ENCODE results near the gene DTL.

The DTL gene

GRCh38 chr1:212007178-212007577 is 28.4 kb upstream of the DTL start:
- no peak overlapping the region for H3K27ac ChIP-seq (ENCODE audit: insufficient read depth in 1 of 2, low read depth in 1 of 2, low read length in 2 of 2, poor library complexity in 1 of 2, severe bottlenecking in 2 of 2)
- no peak overlapping the region for H3K4me3 ChIP-seq (ENCODE audit: control insufficient read depth in 1 of 7, extremely low read depth in 1 of 7, insufficient read depth in 4 of 7, low read depth in 2 of 7, low read length in 6 of 7)
- no peaks in the 10 kb centered on the region for H3K27me3 ChIP-seq (replicated peaks in 2 of 5; ENCODE audit: control insufficient read depth in 4 of 5, insufficient read depth in 5 of 5, low read length in 4 of 5)
- peaks cover 0 to 4% (median 1%) of the 10 kb centered on the region in 4 experiments for H3K4me1 ChIP-seq (ENCODE audit: control extremely low read depth in 1 of 4, control insufficient read depth in 4 of 4, insufficient read depth in 4 of 4, low read length in 3 of 4)
- ChIA-PET CTCF (no interaction called here), POLR2A (no interaction called here)
- WGBS (ENCODE audit: insufficient coverage) = 100% methylated on average over 3 of the region's 4 CpGs
- H3K9me3 ChIP-seq (ENCODE audit: control extremely low read depth in 1 of 5, control insufficient read depth in 4 of 5, insufficient read depth in 2 of 5, low read depth in 1 of 5, low read length in 4 of 5) = no peaks in the 10 kb centered on the region
- H3K36me3 ChIP-seq (ENCODE audit: control insufficient read depth in 4 of 4, insufficient read depth in 4 of 4, low read length in 3 of 4) = peaks cover 13 to 58% (median 32%) of the 10 kb centered on the region in 4 experiments
- no peak for DNase-seq

DNA sequence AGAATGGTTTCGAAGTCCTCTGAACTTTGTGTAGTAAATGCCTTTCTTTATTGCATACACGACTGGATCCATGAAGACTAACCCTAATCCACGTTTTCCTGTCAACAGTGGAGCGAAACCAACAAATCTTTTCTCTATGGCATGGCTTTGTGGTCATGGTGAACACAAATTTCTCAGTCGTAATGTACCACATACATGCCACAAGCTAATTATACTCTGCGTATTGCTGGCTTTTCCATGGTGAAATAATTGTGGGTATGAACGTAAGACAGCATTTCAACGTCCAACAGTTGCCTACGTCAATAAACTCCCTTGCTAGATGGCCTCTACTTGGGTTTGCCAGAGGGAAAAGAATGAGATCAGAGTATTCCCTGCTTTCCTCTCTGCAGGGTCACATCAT is 27.7 kb upstream of the DTL start:
- WGBS (ENCODE audit: insufficient coverage) = 94% methylated on average over 6 of the region's 9 CpGs
- no peak for DNase-seq

GRCh38 chr1:212009561-212009960 is 26.0 kb upstream of the DTL start:
- H3K27ac ChIP-seq (ENCODE audit: insufficient read depth in 1 of 2, low read depth in 1 of 2, low read length in 2 of 2, poor library complexity in 1 of 2, severe bottlenecking in 2 of 2) = no peak overlapping the region
- no CpG with 5 or more reads among the region's 1 CpG for WGBS (ENCODE audit: insufficient coverage)
- H3K4me3 ChIP-seq (ENCODE audit: control insufficient read depth in 1 of 7, extremely low read depth in 1 of 7, insufficient read depth in 4 of 7, low read depth in 2 of 7, low read length in 6 of 7) = no peak overlapping the region
- ChIA-PET CTCF (interaction anchor here (0.9 to 2.1 kb wide), 9 partner anchors 9 to 1002 kb away, joined by 3 to 24 read pairs (median 3); partner anchors contain the start of genes DTL and INTS7), POLR2A (interaction anchor here (0.7 kb wide), 1 partner anchor 15 kb away, joined by 3 read pairs; no protein-coding TSS in a partner anchor)
- no peaks in the 10 kb centered on the region for H3K27me3 ChIP-seq (replicated peaks in 2 of 5; ENCODE audit: control insufficient read depth in 4 of 5, insufficient read depth in 5 of 5, low read length in 4 of 5)
- peaks cover 0 to 4% (median 1%) of the 10 kb centered on the region in 4 experiments for H3K4me1 ChIP-seq (ENCODE audit: control extremely low read depth in 1 of 4, control insufficient read depth in 4 of 4, insufficient read depth in 4 of 4, low read length in 3 of 4)
- peaks cover 10 to 46% (median 25%) of the 10 kb centered on the region in 4 experiments for H3K36me3 ChIP-seq (ENCODE audit: control insufficient read depth in 4 of 4, insufficient read depth in 4 of 4, low read length in 3 of 4)
- no peaks in the 10 kb centered on the region for H3K9me3 ChIP-seq (ENCODE audit: control extremely low read depth in 1 of 5, control insufficient read depth in 4 of 5, insufficient read depth in 2 of 5, low read depth in 1 of 5, low read length in 4 of 5)
- DNase-seq = peak in 2 of 3 donors; percentile 44 to 64

More for the DNA sequence above, 27.7 kb upstream of the DTL start:
- POLR2A ChIA-PET = no interaction called here
- peaks cover 0 to 4% (median 1%) of the 10 kb centered on the region in 4 experiments for H3K4me1 ChIP-seq (ENCODE audit: control extremely low read depth in 1 of 4, control insufficient read depth in 4 of 4, insufficient read depth in 4 of 4, low read length in 3 of 4)
- H3K9me3 ChIP-seq (ENCODE audit: control extremely low read depth in 1 of 5, control insufficient read depth in 4 of 5, insufficient read depth in 2 of 5, low read depth in 1 of 5, low read length in 4 of 5) = no peaks in the 10 kb centered on the region
- CTCF ChIA-PET = no interaction called here
- H3K27ac ChIP-seq (ENCODE audit: insufficient read depth in 1 of 2, low read depth in 1 of 2, low read length in 2 of 2, poor library complexity in 1 of 2, severe bottlenecking in 2 of 2) = no peak overlapping the region
- no peaks in the 10 kb centered on the region for H3K27me3 ChIP-seq (replicated peaks in 2 of 5; ENCODE audit: control insufficient read depth in 4 of 5, insufficient read depth in 5 of 5, low read length in 4 of 5)
- peaks cover 12 to 52% (median 29%) of the 10 kb centered on the region in 4 experiments for H3K36me3 ChIP-seq (ENCODE audit: control insufficient read depth in 4 of 4, insufficient read depth in 4 of 4, low read length in 3 of 4)
- H3K4me3 ChIP-seq (ENCODE audit: control insufficient read depth in 1 of 7, extremely low read depth in 1 of 7, insufficient read depth in 4 of 7, low read depth in 2 of 7, low read length in 6 of 7) = no peak overlapping the region

- no peaks in the 10 kb centered on the region for H3K27me3 ChIP-seq (replicated peaks in 2 of 5; ENCODE audit: control insufficient read depth in 4 of 5, insufficient read depth in 5 of 5, low read length in 4 of 5)
- ChIA-PET POLR2A (interaction anchor here (0.7 kb wide), 1 partner anchor 15 kb away, joined by 3 read pairs; no protein-coding TSS in a partner anchor), CTCF (interaction anchor here (0.6 to 2.1 kb wide), 11 partner anchors 9 to 1002 kb away, joined by 3 to 24 read pairs (median 3); partner anchors contain the start of genes DTL and INTS7)
- DNase-seq = no peak
- H3K9me3 ChIP-seq (ENCODE audit: control extremely low read depth in 1 of 5, control insufficient read depth in 4 of 5, insufficient read depth in 2 of 5, low read depth in 1 of 5, low read length in 4 of 5) = no peaks in the 10 kb centered on the region
- no peak overlapping the region for H3K4me3 ChIP-seq (ENCODE audit: control insufficient read depth in 1 of 7, extremely low read depth in 1 of 7, insufficient read depth in 4 of 7, low read depth in 2 of 7, low read length in 6 of 7)
- WGBS (ENCODE audit: insufficient coverage) = 93% methylated on average over 2 of the region's 3 CpGs
- peaks cover 8 to 43% (median 24%) of the 10 kb centered on the region in 4 experiments for H3K36me3 ChIP-seq (ENCODE audit: control insufficient read depth in 4 of 4, insufficient read depth in 4 of 4, low read length in 3 of 4)
- H3K4me1 ChIP-seq (ENCODE audit: control extremely low read depth in 1 of 4, control insufficient read depth in 4 of 4, insufficient read depth in 4 of 4, low read length in 3 of 4) = peaks cover 0 to 4% (median 1%) of the 10 kb centered on the region in 4 experiments
- H3K27ac ChIP-seq (ENCODE audit: insufficient read depth in 1 of 2, low read depth in 1 of 2, low read length in 2 of 2, poor library complexity in 1 of 2, severe bottlenecking in 2 of 2) = no peak overlapping the region
These were observed 25.5 kb upstream of the DTL start for GRCh38 chr1:212010004-212010403.

- no peak overlapping the region for H3K4me3 ChIP-seq (ENCODE audit: control insufficient read depth in 1 of 7, extremely low read depth in 1 of 7, insufficient read depth in 4 of 7, low read depth in 2 of 7, low read length in 6 of 7)
- no peak overlapping the region for H3K27ac ChIP-seq (ENCODE audit: insufficient read depth in 1 of 2, low read depth in 1 of 2, low read length in 2 of 2, poor library complexity in 1 of 2, severe bottlenecking in 2 of 2)
- H3K36me3 ChIP-seq (ENCODE audit: control insufficient read depth in 4 of 4, insufficient read depth in 4 of 4, low read length in 3 of 4) = peaks cover 5 to 35% (median 21%) of the 10 kb centered on the region in 4 experiments
- WGBS (ENCODE audit: insufficient coverage) = 69% methylated on average over 5 of the region's 7 CpGs
- DNase-seq = peak; percentile 65 to 76 (median 71)
- H3K9me3 ChIP-seq (ENCODE audit: control extremely low read depth in 1 of 5, control insufficient read depth in 4 of 5, insufficient read depth in 2 of 5, low read depth in 1 of 5, low read length in 4 of 5) = no peaks in the 10 kb centered on the region
- CTCF ChIA-PET = interaction anchor here (0.9 to 2.6 kb wide), 13 partner anchors 10 to 444 kb away, joined by 3 to 20 read pairs (median 4); partner anchors contain the start of genes DTL and INTS7
- POLR2A ChIA-PET = no interaction called here
- no peaks in the 10 kb centered on the region for H3K27me3 ChIP-seq (replicated peaks in 2 of 5; ENCODE audit: control insufficient read depth in 4 of 5, insufficient read depth in 5 of 5, low read length in 4 of 5)
- peaks cover 0 to 4% (median 1%) of the 10 kb centered on the region in 4 experiments for H3K4me1 ChIP-seq (ENCODE audit: control extremely low read depth in 1 of 4, control insufficient read depth in 4 of 4, insufficient read depth in 4 of 4, low read length in 3 of 4)
These were observed 23.4 kb upstream of the DTL start for GRCh38 chr1:212012034-212012740.

- no peak for DNase-seq
- Histone ChIP-seq H3K9me3 (ENCODE audit: control extremely low read depth in 1 of 5, control insufficient read depth in 4 of 5, insufficient read depth in 2 of 5, low read depth in 1 of 5, low read length in 4 of 5) (no peaks in the 10 kb centered on the region), H3K4me1 (ENCODE audit: control extremely low read depth in 1 of 4, control insufficient read depth in 4 of 4, insufficient read depth in 4 of 4, low read length in 3 of 4) (peaks cover 0 to 4% (median 1%) of the 10 kb centered on the region in 4 experiments), H3K27me3 (replicated peaks in 2 of 5; ENCODE audit: control insufficient read depth in 4 of 5, insufficient read depth in 5 of 5, low read length in 4 of 5) (no peaks in the 10 kb centered on the region), H3K4me3 (ENCODE audit: control insufficient read depth in 1 of 7, extremely low read depth in 1 of 7, insufficient read depth in 4 of 7, low read depth in 2 of 7, low read length in 6 of 7) (no peak overlapping the region), H3K36me3 (ENCODE audit: control insufficient read depth in 4 of 4, insufficient read depth in 4 of 4, low read length in 3 of 4) (peaks cover 0 to 30% (median 14%) of the 10 kb centered on the region in 4 experiments), H3K27ac (ENCODE audit: insufficient read depth in 1 of 2, low read depth in 1 of 2, low read length in 2 of 2, poor library complexity in 1 of 2, severe bottlenecking in 2 of 2) (no peak overlapping the region)
- no CpG with 5 or more reads among the region's 2 CpGs for WGBS (ENCODE audit: insufficient coverage)
- ChIA-PET CTCF (interaction anchor here (0.7 to 2.6 kb wide), 8 partner anchors 10 to 353 kb away, joined by 3 to 20 read pairs (median 5); partner anchors contain the start of genes DTL and INTS7), POLR2A (no interaction called here)
These were observed 21.9 kb upstream of the DTL start for GRCh38 chr1:212013672-212014071.

- H3K36me3 ChIP-seq (ENCODE audit: control insufficient read depth in 4 of 4, insufficient read depth in 4 of 4, low read length in 3 of 4) = peaks cover 5 to 32% (median 20%) of the 10 kb centered on the region in 4 experiments
- DNase-seq = no peak
- H3K27me3 ChIP-seq (replicated peaks in 2 of 5; ENCODE audit: control insufficient read depth in 4 of 5, insufficient read depth in 5 of 5, low read length in 4 of 5) = no peaks in the 10 kb centered on the region
- CTCF ChIA-PET = interaction anchor here (0.6 kb wide), 1 partner anchor 25 kb away, joined by 3 read pairs; no protein-coding TSS in a partner anchor
- WGBS (ENCODE audit: insufficient coverage) = 100% methylated on average over 1 of the region's 2 CpGs
- peaks cover 2 to 7% (median 4%) of the 10 kb centered on the region in 5 experiments for H3K9me3 ChIP-seq (ENCODE audit: control extremely low read depth in 1 of 5, control insufficient read depth in 4 of 5, insufficient read depth in 2 of 5, low read depth in 1 of 5, low read length in 4 of 5)
- no peak overlapping the region for H3K27ac ChIP-seq (ENCODE audit: insufficient read depth in 1 of 2, low read depth in 1 of 2, low read length in 2 of 2, poor library complexity in 1 of 2, severe bottlenecking in 2 of 2)
- POLR2A ChIA-PET = no interaction called here
- H3K4me3 ChIP-seq (ENCODE audit: control insufficient read depth in 1 of 7, extremely low read depth in 1 of 7, insufficient read depth in 4 of 7, low read depth in 2 of 7, low read length in 6 of 7) = no peak overlapping the region
- no peaks in the 10 kb centered on the region for H3K4me1 ChIP-seq (ENCODE audit: control extremely low read depth in 1 of 4, control insufficient read depth in 4 of 4, insufficient read depth in 4 of 4, low read length in 3 of 4)
These were observed 14.6 kb upstream of the DTL start for GRCh38 chr1:212020975-212021374.

Data from common myeloid progenitor, CD34-positive (primary cell).